CD4-positive, alpha-beta T cell treated with Interleukin-17A for 4 hours (primary cell): ENCODE data around the gene RAB40B.

ENCODE experiments used
- DNase-seq: peaks from one replicate; pipeline ENCODE4 v3.0.0-alpha.2; 2020; ENCODE audit warnings: mixed read lengths

Gene RAB40B

GRCh38 chr17:82713071-82713723, 14.7 kb upstream of the RAB40B start:
- DNase-seq, result no peak

DNA sequence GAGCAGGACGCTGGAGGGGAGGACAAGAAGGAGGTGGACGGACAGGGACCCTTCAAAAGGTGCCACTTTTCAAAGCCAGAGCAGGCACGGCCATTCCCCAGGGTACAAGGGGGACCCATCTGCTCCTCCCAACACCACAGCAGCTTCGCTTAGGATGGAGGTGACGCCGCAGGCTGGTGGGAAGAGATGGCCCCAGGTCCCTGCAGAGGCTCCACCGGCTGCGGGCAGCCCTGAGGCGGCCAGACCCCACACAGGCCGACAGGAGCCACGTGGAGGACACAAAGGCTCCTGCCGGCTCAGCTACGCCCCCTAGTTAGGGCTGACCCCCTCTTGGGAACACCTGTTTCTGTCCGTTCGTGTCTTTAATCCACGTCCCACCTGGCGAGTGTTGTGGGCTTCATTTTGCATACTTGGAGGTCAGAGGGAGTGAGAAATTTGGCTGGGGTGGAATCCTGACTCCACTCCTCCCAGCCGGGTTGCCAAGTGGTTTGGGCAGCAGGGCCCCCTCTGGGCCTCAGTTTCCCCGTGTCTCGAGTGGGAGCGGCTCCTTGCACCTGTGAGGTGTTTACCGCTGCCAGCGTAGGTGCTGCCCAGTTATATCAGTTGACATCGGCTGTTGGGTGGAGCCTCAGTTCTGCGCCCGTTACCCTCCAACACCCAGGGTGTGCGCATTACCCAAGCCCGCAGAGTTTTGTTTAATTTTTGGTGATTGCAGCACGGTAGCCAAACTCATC, 12.2 kb upstream of the RAB40B start:
- DNase-seq, result no peak

DNA sequence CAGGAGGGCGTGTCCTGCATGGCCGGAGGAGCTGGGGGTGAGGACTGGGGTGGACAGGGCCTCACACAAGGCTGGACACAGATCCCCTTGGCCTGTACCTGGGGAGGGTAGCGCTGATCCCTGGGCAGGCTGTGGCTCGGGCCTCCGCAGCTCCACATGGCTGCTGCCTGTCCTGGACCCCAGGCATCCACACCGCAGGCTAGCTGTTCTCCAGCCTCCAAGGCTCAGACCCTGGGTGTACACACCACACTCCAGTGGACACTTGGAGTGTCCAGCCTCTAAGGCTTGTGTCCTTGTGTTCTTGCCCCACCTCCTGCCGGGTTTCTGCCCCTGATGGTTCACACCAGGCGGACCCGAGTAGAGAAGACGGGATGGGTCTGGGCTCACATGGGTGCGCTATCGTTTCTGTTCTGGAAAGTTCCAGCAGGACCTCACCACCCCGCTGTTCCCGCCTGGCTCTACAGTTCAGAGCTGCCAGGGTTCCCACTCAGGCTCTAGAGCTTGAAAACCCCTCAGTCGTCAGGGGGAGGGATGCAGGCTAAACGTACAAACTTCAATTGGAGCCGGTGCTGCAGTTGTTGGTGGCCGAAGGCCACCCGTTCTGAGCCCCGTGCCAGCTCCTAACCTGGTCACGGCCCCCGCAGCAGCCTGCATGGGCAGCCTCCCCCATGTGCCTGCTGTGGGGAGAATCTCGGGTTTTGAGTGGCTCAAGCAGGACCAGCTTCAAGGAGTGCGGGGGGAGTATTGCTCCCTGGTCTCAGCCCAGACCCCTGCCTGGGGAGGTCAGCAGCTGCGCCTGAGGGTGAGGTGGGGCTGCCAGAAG, 11.4 kb upstream of the RAB40B start:
- no peak for DNase-seq

GRCh38 chr17:82709024-82709675, 10.7 kb upstream of the RAB40B start:
- DNase-seq, result no peak

DNA sequence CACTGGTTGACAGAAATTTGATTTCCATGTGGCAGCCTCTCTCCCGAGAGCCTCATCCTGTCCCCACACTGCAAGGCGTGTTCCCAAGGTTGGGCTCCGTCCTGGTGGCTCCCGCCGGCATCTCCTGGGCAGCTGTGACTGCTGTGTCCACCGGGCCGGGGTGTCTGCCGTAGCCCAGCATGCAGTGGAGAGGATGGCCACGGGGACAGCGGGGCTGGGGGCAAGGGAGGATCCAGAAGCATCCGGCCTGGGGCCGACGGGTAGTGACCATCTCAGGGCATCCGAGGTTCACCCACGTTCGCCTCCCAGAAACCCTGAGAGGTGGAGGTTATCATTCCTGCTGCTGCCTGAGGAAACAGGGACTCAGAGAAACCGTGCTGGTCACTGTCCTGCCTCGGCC, 7.3 kb upstream of the RAB40B start:
- no peak for DNase-seq

- no peak for DNase-seq
Observed at GRCh38 chr17:82704886-82705285, 6.4 kb upstream of the RAB40B start.

DNA sequence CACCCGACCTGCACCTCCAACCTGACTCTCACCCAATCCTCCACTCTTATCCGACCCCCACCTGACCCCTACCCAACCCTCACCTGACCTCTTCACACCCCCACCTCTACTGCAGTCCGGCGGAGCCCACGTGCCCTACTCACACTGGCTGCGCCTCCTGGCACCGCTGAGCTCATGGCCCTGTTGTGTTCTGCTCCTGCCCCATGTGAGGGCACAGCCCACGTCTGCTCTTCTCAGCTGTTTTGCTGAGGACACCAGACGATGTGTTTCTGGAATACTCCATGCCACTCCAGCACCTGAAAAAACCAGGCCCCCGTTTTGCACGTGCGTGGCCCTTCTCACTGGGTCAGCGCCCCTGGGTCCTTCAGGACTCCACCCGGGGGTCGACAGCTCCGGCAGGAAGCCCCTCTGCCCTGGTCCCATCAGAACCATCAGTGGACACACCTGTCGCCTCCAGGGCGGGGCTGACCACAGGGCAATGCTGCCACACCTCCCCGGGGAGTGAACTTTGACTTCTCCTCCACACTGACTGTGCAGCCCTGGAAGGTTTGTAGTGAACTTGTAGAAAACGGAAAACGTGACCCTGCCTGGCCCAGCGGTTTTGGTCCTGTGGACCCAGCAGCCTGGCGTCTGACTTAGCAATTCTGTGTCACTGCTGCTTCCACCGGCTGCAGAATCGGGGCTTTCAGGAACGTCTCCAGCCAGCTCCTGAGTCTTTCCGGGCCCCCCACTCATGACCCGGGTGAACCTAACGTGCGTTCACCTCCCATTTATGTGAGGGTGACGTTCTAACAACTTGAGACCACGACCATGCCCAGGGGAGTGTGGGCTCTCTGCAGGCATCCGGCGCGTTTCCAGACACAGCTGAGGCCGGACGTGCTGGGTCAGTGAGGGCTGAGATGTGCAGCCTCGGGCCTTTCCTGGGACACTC, 5.7 kb upstream of the RAB40B start:
- no peak for DNase-seq

DNA sequence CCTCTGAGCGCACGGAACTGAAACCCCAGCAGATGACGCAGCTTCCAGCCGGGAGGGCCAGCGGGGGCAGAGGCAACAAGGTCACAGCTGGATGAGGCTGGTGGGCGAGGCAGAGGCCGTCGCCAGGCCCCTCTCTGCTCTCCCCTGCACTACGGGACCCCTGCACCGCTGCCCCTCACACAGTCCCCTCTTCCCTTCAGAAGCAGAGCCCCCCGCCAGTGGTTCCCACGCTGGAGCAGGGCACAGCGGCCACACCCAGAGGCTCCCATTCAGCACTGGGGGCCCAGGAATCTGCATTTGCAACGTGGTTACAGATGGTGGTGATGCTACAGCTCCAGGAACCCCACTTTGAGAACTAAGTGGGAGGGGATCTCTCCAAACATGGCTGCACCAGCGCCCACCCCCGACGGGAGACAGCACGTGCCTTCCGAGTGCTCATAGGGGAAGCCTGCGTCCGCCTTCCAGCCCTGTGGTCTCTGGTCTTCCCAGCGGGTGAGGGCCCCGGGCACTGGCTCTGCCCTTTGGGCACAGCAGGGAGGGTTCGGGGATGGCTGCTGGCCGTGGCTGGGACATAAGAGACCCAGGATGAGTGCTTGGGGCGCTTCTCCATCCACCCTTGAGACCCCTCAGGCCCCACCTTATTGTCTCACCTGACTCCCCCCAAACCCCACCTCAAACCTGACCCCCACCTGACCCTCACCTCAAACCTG, 4.7 kb upstream of the RAB40B start:
- no peak for DNase-seq

DNA sequence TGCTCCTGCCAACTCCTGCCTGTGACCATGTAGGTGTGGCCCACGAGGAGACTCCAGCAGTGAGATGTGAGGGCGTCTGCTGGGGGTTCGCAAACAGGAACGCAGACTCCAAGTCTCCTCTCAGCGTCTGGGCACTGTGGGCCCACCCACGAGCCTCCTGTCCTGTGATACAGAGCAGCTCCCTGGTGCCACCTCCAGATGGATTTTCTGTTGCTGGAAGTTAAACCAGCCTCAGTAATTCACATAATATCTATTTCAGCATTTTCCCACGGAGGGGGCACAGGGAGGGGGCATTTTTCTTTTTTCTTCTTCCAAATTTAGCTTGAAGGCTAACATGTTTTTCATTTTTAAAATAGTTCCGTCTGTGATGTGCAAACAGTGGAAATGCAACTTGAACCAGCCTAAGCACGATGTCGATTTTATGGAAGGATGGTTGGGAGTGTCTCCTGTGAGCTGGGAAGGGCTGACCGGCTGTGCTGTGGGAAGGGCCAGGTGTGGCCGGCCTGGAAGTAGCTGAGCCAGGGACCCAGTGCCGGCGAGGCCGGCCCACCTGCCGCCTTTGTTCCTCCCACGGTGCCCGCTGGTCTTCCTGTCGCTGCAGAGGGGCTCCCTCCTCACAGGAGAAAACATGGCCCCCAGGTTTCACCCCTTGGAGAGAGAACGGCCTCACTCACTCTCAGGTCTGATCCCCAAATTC, 3.9 kb upstream of the RAB40B start:
- DNase-seq, result no peak

GRCh38 chr17:82699551-82699950, 1.1 kb upstream of the RAB40B start:
- DNase-seq, result no peak

GRCh38 chr17:82698974-82699442, 510 bp upstream of the RAB40B start:
- DNase-seq, result no peak

- DNase-seq, result no peak
Observed at GRCh38 chr17:82697808-82698064, 762 bp downstream of the RAB40B start.

- DNase-seq, result peak; percentile 9
Observed at GRCh38 chr17:82696916-82697807, 1.3 kb downstream of the RAB40B start.

DNA sequence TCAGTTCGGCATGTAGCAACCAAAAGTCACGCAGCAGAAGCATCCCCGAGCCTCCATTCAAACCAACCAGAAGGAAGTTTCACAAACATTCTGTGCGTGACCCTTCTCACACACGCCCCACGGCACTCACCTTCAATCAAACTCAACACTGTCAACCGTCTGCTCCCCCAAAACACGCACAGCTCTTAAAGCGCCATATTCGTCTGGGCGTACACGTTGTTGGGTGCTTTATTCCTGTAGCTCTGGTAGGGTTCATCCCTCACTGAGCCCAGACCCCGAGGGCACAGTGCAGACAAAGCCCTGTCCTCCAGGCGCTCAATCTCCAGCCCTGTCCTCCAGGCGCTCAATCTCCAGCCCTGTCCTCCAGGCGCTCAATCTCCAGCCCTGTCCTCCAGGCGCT, 2.2 kb downstream of the RAB40B start:
- DNase-seq, result no peak

GRCh38 chr17:82694647-82695046, 3.9 kb downstream of the RAB40B start:
- DNase-seq, result no peak

- no peak for DNase-seq
Observed at GRCh38 chr17:82693168-82693867, 5.2 kb downstream of the RAB40B start.

- DNase-seq, result no peak
Observed at GRCh38 chr17:82692268-82692667, 6.2 kb downstream of the RAB40B start.

GRCh38 chr17:82691714-82692113, 6.8 kb downstream of the RAB40B start:
- no peak for DNase-seq

DNA sequence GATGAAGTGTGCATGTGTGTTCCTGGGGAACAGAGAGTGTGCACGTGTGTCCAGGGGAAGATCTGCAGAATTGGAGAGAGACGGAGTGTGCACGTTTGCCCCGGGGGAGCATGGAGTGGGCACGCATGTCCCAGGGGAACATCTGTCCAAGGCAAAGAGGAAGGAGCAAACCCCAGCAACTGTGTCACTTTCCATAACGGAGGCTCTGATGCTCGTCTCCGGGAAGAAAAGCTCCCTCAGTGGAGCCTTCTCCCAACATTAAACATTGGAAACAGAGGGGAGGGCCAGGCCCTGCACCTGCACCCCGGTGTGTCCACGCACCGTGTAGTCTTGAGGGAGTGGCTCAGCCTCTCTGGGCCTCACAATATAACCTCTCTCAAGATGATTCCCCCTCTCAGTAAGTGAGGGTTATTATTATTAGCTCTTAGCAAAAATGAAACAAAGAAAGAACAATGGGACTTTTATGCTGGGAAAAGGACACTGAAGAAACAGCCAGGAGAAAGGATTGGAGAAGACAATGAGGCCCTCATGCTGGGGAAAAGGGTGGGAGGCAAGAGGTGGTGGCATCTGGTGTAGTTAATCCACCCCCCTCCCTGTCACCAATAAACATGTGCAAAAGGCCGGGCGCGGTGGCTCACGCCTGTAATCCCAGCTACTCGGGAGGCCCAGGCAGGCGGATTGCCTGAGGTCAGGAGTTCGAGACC, 7.6 kb downstream of the RAB40B start:
- no peak for DNase-seq
